Neural progenitor cell (in vitro differentiated cells): ENCODE measurements around the gene BRD3OS. TPM values are rescaled to one million over a fixed set of nuclear protein-coding genes. Genes with fewer than 3 reads are reported as not detected.

Experiments
- DNase-seq: peaks from one replicate; pipeline ENCODE4 v3.0.0-alpha.2; 2016; ENCODE audit warnings: low spot score
- H2AFZ ChIP-seq: fragments of 200-600 bp; sonication (generic); replicated peaks from 2 replicates; pipeline ENCODE4 v1.6.1; 2016; ENCODE audit warnings: antibody characterized with exemption
- H3F3A ChIP-seq: fragments of 200-600 bp; sonication (generic); 2 replicates; pipeline ENCODE4 v1.6.1; 2016; ENCODE audit warnings: antibody characterized with exemption, low read depth
- H3K27ac ChIP-seq: fragments of 200-600 bp; sonication (generic); 2 replicates; pipeline ENCODE4 v1.5.1; 2016; ENCODE audit warnings: mild to moderate bottlenecking
- H3K27me3 ChIP-seq: fragments of 200-600 bp; sonication (generic); 2 replicates; pipeline ENCODE4 v1.6.1; 2016; ENCODE audit warnings: mild to moderate bottlenecking, moderate library complexity
- H3K36me3 ChIP-seq: fragments of 200-600 bp; sonication (generic); 2 replicates; pipeline ENCODE4 v1.5.1; 2016
- H3K4me1 ChIP-seq: fragments of 200-600 bp; sonication (generic); 2 replicates; pipeline ENCODE4 v1.6.1; 2016; ENCODE audit warnings: mixed run types
- H3K4me2 ChIP-seq: fragments of 200-600 bp; sonication (generic); 2 replicates; pipeline ENCODE4 v1.6.1; 2016
- H3K4me3 ChIP-seq: fragments of 200-600 bp; sonication (generic); 2 replicates; pipeline ENCODE4 v1.5.1; 2016
- H3K79me2 ChIP-seq: fragments of 200-600 bp; sonication (generic); 2 replicates; pipeline ENCODE4 v1.6.1; 2016; ENCODE audit warnings: low read depth
- H3K9ac ChIP-seq: fragments of 200-600 bp; sonication (generic); 2 replicates; pipeline ENCODE4 v1.6.1; 2016
- H3K9me3 ChIP-seq: fragments of 200-600 bp; sonication (generic); 2 replicates; pipeline ENCODE4 v1.5.1; 2016; ENCODE audit warnings: low read depth
- H4K20me1 ChIP-seq: fragments of 200-600 bp; sonication (generic); 2 replicates; pipeline ENCODE4 v1.6.1; 2016; ENCODE audit warnings: low read depth
- H3K27ac Mint-ChIP-seq: 3 replicates; pipeline ENCODE4 v1.8.0; 2021; ENCODE audit warnings: mixed read lengths
- H3K27me3 Mint-ChIP-seq: 2 replicates; pipeline ENCODE4 v1.8.0; 2022; ENCODE audit warnings: low read depth, mild to moderate bottlenecking, inconsistent platforms, moderate library complexity, mixed read lengths; ENCODE audit not compliant: insufficient read depth
- H3K36me3 Mint-ChIP-seq: 3 replicates; pipeline ENCODE4 v1.8.0; 2021; ENCODE audit warnings: mixed read lengths
- H3K4me1 Mint-ChIP-seq: 3 replicates; pipeline ENCODE4 v1.8.0; 2021; ENCODE audit warnings: mixed read lengths
- H3K4me3 Mint-ChIP-seq: 3 replicates; pipeline ENCODE4 v1.8.0; 2021; ENCODE audit warnings: mild to moderate bottlenecking, moderate library complexity, mixed read lengths
- H3K9me3 Mint-ChIP-seq: 3 replicates; pipeline ENCODE4 v1.8.0; 2020; ENCODE audit warnings: mixed read lengths
- EZH2 ChIP-seq: fragments of 200-600 bp; sonication (generic); IDR thresholded peaks from 2 replicates; pipeline ENCODE4 v1.6.1; 2017; ENCODE audit warnings: antibody characterized with exemption, mild to moderate bottlenecking, moderate library complexity
- EZH2phosphoT487 ChIP-seq: fragments of 200-600 bp; sonication (generic); IDR thresholded peaks from 2 replicates; pipeline ENCODE4 v1.6.1; 2017; ENCODE audit warnings: antibody characterized with exemption
- total RNA-seq: library from RNA; depleted of rRNA; stranded (reverse); fragments of >200 nt; gene quantifications from 2 replicates; pipeline ENCODE4 v1.2.3, GENCODE V29; 2015; ENCODE audit warnings: low replicate concordance
- TF ChIP-seq, protein P1 (sequence below): fragments of 200-600 bp; sonication (generic); IDR thresholded peaks from 2 replicates; pipeline ENCODE4 v1.5.1; 2017; ENCODE audit warnings: antibody characterized with exemption, mild to moderate bottlenecking

BRD3OS gene
- total RNA-seq, 1 donor from 2014 or later: 19.0 TPM

DNA sequence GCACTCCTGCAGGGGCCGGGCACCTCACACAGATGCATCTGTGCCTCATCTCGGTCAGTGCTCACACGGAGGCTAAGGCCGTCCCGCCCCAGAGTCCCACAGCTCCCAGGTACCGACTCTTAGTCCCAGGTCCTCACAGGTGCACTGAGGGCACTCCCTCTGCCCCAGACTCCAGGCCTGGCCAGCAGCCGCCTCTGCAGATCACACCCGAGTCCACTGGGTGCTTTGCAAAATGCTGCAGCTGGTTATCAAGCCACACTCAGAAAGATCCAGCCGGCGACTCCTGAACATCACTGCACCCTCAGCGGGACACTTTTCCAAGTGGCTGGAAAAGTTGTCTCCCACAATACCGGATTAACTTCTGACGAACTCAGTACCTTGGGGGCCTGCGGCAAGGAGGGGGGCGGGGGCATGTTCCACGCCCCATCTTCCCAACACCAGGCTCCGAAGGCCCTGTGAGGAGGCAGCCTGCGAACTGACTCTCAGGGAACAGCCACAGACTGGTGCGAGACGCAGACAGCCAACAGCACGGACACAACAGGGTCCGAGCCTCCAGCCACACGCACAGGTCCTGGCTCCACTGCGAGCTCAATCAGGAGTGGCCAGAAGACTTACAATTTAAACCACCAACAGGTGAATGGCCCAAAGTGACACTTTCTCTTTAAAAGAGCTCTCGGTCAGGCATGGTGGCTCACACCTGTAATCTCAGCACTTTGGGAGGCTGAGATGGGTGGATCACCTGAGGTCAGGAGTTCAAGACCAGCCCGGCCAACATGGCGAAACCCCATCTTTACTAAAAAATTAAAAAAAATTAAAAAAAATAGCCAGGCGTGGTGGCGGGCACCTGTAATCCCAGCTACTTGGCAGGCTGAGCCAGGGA lies 38.5 kb downstream of the BRD3OS start:
- peak; percentile 1 for DNase-seq
- Histone ChIP-seq H2AFZ (no peak overlapping the region), H3K27ac (no peak overlapping the region), H3K4me3 (no peak overlapping the region), H4K20me1 (peaks cover 83% of the 10 kb centered on the region), H3K36me3 (no peaks in the 10 kb centered on the region), H3K4me2 (peak overlapping the region; percentile 4), H3F3A (no peaks in the 10 kb centered on the region), H3K9me3 (no peaks in the 10 kb centered on the region), H3K9ac (no peak overlapping the region), H3K79me2 (peaks cover 86% of the 10 kb centered on the region), H3K4me1 (peaks cover 28% of the 10 kb centered on the region), H3K27me3 (peaks cover 2% of the 10 kb centered on the region)
- Mint-ChIP-seq H3K4me3 (peak overlapping the region; percentile 38), H3K27ac (no peak overlapping the region), H3K27me3 (peaks cover 8% of the 10 kb centered on the region), H3K9me3 (no peaks in the 10 kb centered on the region), H3K4me1 (peaks cover 24% of the 10 kb centered on the region), H3K36me3 (no peaks in the 10 kb centered on the region)
- no peak for TF ChIP-seq EZH2phosphoT487
- TF ChIP-seq EZH2: no peak
- TF ChIP-seq, protein P1, sequence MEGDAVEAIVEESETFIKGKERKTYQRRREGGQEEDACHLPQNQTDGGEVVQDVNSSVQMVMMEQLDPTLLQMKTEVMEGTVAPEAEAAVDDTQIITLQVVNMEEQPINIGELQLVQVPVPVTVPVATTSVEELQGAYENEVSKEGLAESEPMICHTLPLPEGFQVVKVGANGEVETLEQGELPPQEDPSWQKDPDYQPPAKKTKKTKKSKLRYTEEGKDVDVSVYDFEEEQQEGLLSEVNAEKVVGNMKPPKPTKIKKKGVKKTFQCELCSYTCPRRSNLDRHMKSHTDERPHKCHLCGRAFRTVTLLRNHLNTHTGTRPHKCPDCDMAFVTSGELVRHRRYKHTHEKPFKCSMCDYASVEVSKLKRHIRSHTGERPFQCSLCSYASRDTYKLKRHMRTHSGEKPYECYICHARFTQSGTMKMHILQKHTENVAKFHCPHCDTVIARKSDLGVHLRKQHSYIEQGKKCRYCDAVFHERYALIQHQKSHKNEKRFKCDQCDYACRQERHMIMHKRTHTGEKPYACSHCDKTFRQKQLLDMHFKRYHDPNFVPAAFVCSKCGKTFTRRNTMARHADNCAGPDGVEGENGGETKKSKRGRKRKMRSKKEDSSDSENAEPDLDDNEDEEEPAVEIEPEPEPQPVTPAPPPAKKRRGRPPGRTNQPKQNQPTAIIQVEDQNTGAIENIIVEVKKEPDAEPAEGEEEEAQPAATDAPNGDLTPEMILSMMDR: no peak

DNA sequence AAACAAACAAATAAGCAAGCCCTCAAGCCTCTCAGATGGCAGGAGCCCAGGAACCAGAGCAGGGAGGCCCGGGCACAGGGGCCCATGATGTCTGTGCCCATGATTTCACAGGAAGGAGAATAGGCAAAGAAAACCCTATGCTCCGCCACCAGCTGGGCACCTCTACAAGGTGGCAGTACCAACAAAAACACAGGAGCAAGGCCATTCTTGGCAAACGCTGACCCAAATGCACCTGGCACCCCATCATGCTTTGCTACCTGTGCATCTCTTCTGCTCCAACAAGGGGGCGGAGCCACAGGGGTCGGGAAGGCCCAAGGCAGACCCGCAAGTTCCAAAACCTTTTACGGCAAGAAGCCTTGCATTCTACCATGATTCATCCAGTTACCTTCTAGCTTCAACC lies 39.4 kb downstream of the BRD3OS start:
- Histone ChIP-seq H3K36me3 (no peaks in the 10 kb centered on the region), H3K27ac (no peak overlapping the region), H2AFZ (no peak overlapping the region), H3K4me3 (no peak overlapping the region), H3K4me1 (peaks cover 19% of the 10 kb centered on the region), H3K79me2 (peaks cover 77% of the 10 kb centered on the region), H3K27me3 (peaks cover 11% of the 10 kb centered on the region), H3K9me3 (no peaks in the 10 kb centered on the region), H3K9ac (no peak overlapping the region), H4K20me1 (peaks cover 74% of the 10 kb centered on the region), H3F3A (no peaks in the 10 kb centered on the region), H3K4me2 (no peak overlapping the region)
- H3K27ac Mint-ChIP-seq: no peak overlapping the region
- no peaks in the 10 kb centered on the region for H3K9me3 Mint-ChIP-seq
- peaks cover 20% of the 10 kb centered on the region for H3K4me1 Mint-ChIP-seq
- no peaks in the 10 kb centered on the region for H3K36me3 Mint-ChIP-seq
- H3K4me3 Mint-ChIP-seq: peak overlapping the region; percentile 94
- DNase-seq: peak; percentile 2
- TF ChIP-seq EZH2phosphoT487 (no peak), EZH2 (no peak)
- TF ChIP-seq, protein P1: no peak
- peaks cover 11% of the 10 kb centered on the region for H3K27me3 Mint-ChIP-seq

DNA sequence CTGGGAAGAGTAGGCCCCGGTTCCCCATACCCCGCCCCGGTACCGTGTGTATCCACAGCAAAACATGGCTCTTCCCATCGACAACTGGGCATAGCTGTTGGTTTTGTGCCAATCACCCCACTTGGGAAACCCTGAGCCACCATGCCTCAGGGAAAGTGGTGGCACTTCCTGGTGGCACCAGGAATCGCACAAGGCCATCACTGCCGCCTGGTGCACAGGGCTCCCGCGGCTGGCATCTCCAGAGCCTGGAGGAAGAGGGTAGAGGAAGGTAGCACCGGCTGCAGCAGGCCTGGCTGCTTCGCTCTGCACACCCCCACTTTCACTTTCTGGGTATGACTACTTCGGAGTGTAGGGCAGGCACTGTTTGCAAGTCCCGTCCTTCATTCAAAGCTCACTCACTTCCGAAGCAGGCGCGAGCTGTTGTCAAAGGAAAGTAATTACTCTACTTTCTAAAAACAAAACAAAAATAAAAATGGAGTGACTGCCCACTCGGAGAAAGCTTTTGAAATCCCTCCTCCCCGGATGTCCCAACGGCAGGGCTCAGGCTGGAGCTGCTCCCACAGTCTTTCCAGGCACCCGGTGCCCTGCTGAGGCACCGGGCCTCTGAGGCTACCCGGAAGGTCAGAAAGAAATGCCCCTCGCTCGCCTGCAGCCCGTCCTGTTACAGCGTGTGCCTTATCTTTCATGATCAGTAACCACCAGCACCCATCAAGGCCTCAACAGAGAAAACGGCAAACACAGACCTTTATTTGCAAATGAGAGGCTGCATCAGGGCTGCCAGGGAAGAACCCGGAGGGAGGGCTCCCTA lies 40.5 kb downstream of the BRD3OS start:
- Histone ChIP-seq H3K9ac (peak overlapping the region; percentile 80), H3K4me2 (peak overlapping the region; percentile 96), H3K27ac (no peak overlapping the region), H3K9me3 (no peaks in the 10 kb centered on the region), H2AFZ (no peak overlapping the region), H3K79me2 (peaks cover 66% of the 10 kb centered on the region), H3F3A (no peaks in the 10 kb centered on the region), H4K20me1 (peaks cover 63% of the 10 kb centered on the region), H3K36me3 (no peaks in the 10 kb centered on the region), H3K4me1 (peaks cover 17% of the 10 kb centered on the region), H3K27me3 (peaks cover 22% of the 10 kb centered on the region), H3K4me3 (peak overlapping the region; percentile 100)
- peak; percentile 1 for DNase-seq
- Mint-ChIP-seq H3K36me3 (no peaks in the 10 kb centered on the region), H3K27me3 (peaks cover 11% of the 10 kb centered on the region), H3K4me3 (peak overlapping the region; percentile 94), H3K27ac (no peak overlapping the region), H3K4me1 (peaks cover 20% of the 10 kb centered on the region), H3K9me3 (peaks cover 3% of the 10 kb centered on the region)
- TF ChIP-seq EZH2: no peak
- TF ChIP-seq, protein P1: no peak
- no peak for TF ChIP-seq EZH2phosphoT487
